ENCODE results near the gene GSN. TPM values are rescaled to one million over a fixed set of nuclear protein-coding genes. Genes with fewer than 3 reads are reported as not detected.

GSN gene
- total RNA-seq, 1 donor from 2014 or later = 1.5 TPM

- Mint-ChIP-seq H3K36me3 (ENCODE audit: low read depth) (no peaks in the 10 kb centered on the region), H3K27me3 (peaks cover 17% of the 10 kb centered on the region), H3K4me1 (peaks cover 12% of the 10 kb centered on the region), H3K9me3 (no peaks in the 10 kb centered on the region), H3K4me3 (no peak overlapping the region), H3K27ac (no peak overlapping the region)
- no peak for DNase-seq
- intact Hi-C loops (cut with micrococcal nuclease) = no loop called here
Measured at GRCh38 chr9:121273064-121273775, 5.3 kb downstream of the GSN start.

GRCh38 chr9:121274851-121275250 is 6.9 kb downstream of the GSN start:
- DNase-seq = no peak
- Mint-ChIP-seq H3K27me3 (peaks cover 8% of the 10 kb centered on the region), H3K4me3 (no peak overlapping the region), H3K4me1 (peaks cover 10% of the 10 kb centered on the region), H3K9me3 (no peaks in the 10 kb centered on the region), H3K27ac (no peak overlapping the region), H3K36me3 (ENCODE audit: low read depth) (no peaks in the 10 kb centered on the region)
- intact Hi-C loops (cut with micrococcal nuclease) = loop anchor here (5.0 kb wide), 1 partner anchor 63 kb away; no protein-coding TSS in a partner anchor

GRCh38 chr9:121275781-121276658 is 8.1 kb downstream of the GSN start:
- intact Hi-C loops (cut with micrococcal nuclease) = loop anchor here (5.0 kb wide), 1 partner anchor 64 kb away; no protein-coding TSS in a partner anchor

GRCh38 chr9:121277026-121277425 is 9.1 kb downstream of the GSN start:
- peaks cover 2% of the 10 kb centered on the region for H3K27me3 Mint-ChIP-seq
- intact Hi-C loops (cut with micrococcal nuclease) = loop anchor here (5.0 kb wide), 1 partner anchor 65 kb away; no protein-coding TSS in a partner anchor
- H3K36me3 Mint-ChIP-seq (ENCODE audit: low read depth) = no peaks in the 10 kb centered on the region
- H3K4me3 Mint-ChIP-seq = no peak overlapping the region
- H3K9me3 Mint-ChIP-seq = no peaks in the 10 kb centered on the region
- peaks cover 12% of the 10 kb centered on the region for H3K4me1 Mint-ChIP-seq
- no peak overlapping the region for H3K27ac Mint-ChIP-seq
- no peak for DNase-seq

More at GRCh38 chr9:121275781-121276658, 8.1 kb downstream of the GSN start:
- H3K36me3 Mint-ChIP-seq (ENCODE audit: low read depth) = no peaks in the 10 kb centered on the region
- DNase-seq = no peak
- H3K27ac Mint-ChIP-seq = no peak overlapping the region
- H3K4me3 Mint-ChIP-seq = no peak overlapping the region
- peaks cover 2% of the 10 kb centered on the region for H3K27me3 Mint-ChIP-seq
- peaks cover 12% of the 10 kb centered on the region for H3K4me1 Mint-ChIP-seq
- no peaks in the 10 kb centered on the region for H3K9me3 Mint-ChIP-seq

GRCh38 chr9:121277518-121278295 is 9.7 kb downstream of the GSN start:
- intact Hi-C loops (cut with micrococcal nuclease) = loop anchor here (2.0 to 5.0 kb wide), 3 partner anchors 43 to 123 kb away; no protein-coding TSS in a partner anchor
- Mint-ChIP-seq H3K4me3 (no peak overlapping the region), H3K27ac (no peak overlapping the region), H3K36me3 (ENCODE audit: low read depth) (no peaks in the 10 kb centered on the region), H3K4me1 (peaks cover 12% of the 10 kb centered on the region), H3K27me3 (peaks cover 2% of the 10 kb centered on the region), H3K9me3 (no peaks in the 10 kb centered on the region)
- DNase-seq = no peak

- H3K4me1 Mint-ChIP-seq = peaks cover 14% of the 10 kb centered on the region
- H3K9me3 Mint-ChIP-seq = no peaks in the 10 kb centered on the region
- H3K4me3 Mint-ChIP-seq = no peak overlapping the region
- peak; percentile 82 for DNase-seq
- H3K27me3 Mint-ChIP-seq = peaks cover 2% of the 10 kb centered on the region
- intact Hi-C loops (cut with micrococcal nuclease) = loop anchor here (2.0 to 5.0 kb wide), 3 partner anchors 42 to 122 kb away; no protein-coding TSS in a partner anchor
- no peaks in the 10 kb centered on the region for H3K36me3 Mint-ChIP-seq (ENCODE audit: low read depth)
- peak overlapping the region; percentile 8 for H3K27ac Mint-ChIP-seq
Measured at GRCh38 chr9:121278477-121279261, 10.7 kb downstream of the GSN start.

- Mint-ChIP-seq H3K27me3 (peaks cover 2% of the 10 kb centered on the region), H3K4me3 (no peak overlapping the region), H3K27ac (no peak overlapping the region), H3K36me3 (ENCODE audit: low read depth) (no peaks in the 10 kb centered on the region), H3K9me3 (no peaks in the 10 kb centered on the region), H3K4me1 (peaks cover 14% of the 10 kb centered on the region)
- intact Hi-C loops (cut with micrococcal nuclease) = loop anchor here (2.0 to 5.0 kb wide), 3 partner anchors 41 to 121 kb away; no protein-coding TSS in a partner anchor
- DNase-seq = no peak
Measured at GRCh38 chr9:121279776-121280388, 11.9 kb downstream of the GSN start.

GRCh38 chr9:121280715-121281613 is 13.0 kb downstream of the GSN start:
- H3K27me3 Mint-ChIP-seq = peaks cover 2% of the 10 kb centered on the region
- intact Hi-C loops (cut with micrococcal nuclease) = no loop called here
- no peaks in the 10 kb centered on the region for H3K9me3 Mint-ChIP-seq
- no peak overlapping the region for H3K4me3 Mint-ChIP-seq
- DNase-seq = no peak
- no peak overlapping the region for H3K27ac Mint-ChIP-seq
- no peaks in the 10 kb centered on the region for H3K36me3 Mint-ChIP-seq (ENCODE audit: low read depth)
- peaks cover 17% of the 10 kb centered on the region for H3K4me1 Mint-ChIP-seq

GRCh38 chr9:121281614-121282276 is 13.8 kb downstream of the GSN start:
- peaks cover 2% of the 10 kb centered on the region for H3K27me3 Mint-ChIP-seq
- no peak overlapping the region for H3K27ac Mint-ChIP-seq
- no peak for DNase-seq
- no peaks in the 10 kb centered on the region for H3K9me3 Mint-ChIP-seq
- intact Hi-C loops (cut with micrococcal nuclease) = no loop called here
- H3K4me1 Mint-ChIP-seq = peaks cover 25% of the 10 kb centered on the region
- no peak overlapping the region for H3K4me3 Mint-ChIP-seq
- no peaks in the 10 kb centered on the region for H3K36me3 Mint-ChIP-seq (ENCODE audit: low read depth)

GRCh38 chr9:121282277-121283079 is 14.5 kb downstream of the GSN start:
- DNase-seq = no peak
- Mint-ChIP-seq H3K36me3 (ENCODE audit: low read depth) (no peaks in the 10 kb centered on the region), H3K4me1 (peaks cover 32% of the 10 kb centered on the region), H3K27ac (no peak overlapping the region), H3K27me3 (peaks cover 2% of the 10 kb centered on the region), H3K9me3 (no peaks in the 10 kb centered on the region), H3K4me3 (no peak overlapping the region)
- intact Hi-C loops (cut with micrococcal nuclease) = no loop called here

GRCh38 chr9:121283080-121283398 is 15.1 kb downstream of the GSN start:
- Mint-ChIP-seq H3K4me3 (no peak overlapping the region), H3K4me1 (peaks cover 35% of the 10 kb centered on the region), H3K9me3 (no peaks in the 10 kb centered on the region), H3K27ac (no peak overlapping the region), H3K36me3 (ENCODE audit: low read depth) (no peaks in the 10 kb centered on the region), H3K27me3 (peaks cover 2% of the 10 kb centered on the region)
- intact Hi-C loops (cut with micrococcal nuclease) = no loop called here
- no peak for DNase-seq

Measured in activated CD4-positive, alpha-beta T cell treated with anti-CD3 and anti-CD28 coated beads, Interleukin-2, amount 10 ng/mL, durations not matched to agents 24 days and 14 days (primary cell).